ENCODE results near the gene DDR1.

DNA sequence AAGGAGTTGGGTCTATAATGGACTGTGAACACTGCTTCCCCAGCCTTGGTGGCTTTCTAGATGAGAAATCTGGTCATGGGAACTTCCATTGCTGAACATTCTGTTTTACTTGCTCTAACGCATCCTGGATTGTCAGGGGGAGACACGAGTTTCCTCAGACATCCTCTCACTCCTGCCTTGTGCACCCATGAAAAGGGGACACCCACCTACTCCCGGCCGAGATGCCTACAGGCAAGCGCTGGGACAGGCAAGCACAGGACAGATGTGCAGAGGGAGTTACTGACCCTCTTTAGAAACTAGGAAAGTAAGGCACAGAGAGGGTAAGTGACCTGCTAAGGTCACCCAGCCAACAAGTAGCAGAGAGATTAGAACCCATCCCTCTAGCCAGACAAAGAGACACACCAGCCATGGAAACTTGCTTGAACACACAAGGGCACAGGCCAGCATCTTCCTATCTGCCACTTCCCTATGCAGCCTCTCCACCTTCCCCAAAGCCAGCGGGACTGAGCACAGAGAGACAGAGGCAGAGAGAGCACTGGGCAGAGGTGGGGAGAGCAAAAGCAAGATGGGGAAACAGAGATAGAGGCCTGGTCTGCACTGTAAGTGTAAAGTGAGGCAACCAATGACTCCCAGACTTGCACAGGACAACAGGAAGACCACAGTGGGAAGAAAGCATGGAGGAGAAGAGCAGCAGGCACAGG lies 48.5 kb downstream of the DDR1 start:
- TF ChIP-seq, protein P1, sequence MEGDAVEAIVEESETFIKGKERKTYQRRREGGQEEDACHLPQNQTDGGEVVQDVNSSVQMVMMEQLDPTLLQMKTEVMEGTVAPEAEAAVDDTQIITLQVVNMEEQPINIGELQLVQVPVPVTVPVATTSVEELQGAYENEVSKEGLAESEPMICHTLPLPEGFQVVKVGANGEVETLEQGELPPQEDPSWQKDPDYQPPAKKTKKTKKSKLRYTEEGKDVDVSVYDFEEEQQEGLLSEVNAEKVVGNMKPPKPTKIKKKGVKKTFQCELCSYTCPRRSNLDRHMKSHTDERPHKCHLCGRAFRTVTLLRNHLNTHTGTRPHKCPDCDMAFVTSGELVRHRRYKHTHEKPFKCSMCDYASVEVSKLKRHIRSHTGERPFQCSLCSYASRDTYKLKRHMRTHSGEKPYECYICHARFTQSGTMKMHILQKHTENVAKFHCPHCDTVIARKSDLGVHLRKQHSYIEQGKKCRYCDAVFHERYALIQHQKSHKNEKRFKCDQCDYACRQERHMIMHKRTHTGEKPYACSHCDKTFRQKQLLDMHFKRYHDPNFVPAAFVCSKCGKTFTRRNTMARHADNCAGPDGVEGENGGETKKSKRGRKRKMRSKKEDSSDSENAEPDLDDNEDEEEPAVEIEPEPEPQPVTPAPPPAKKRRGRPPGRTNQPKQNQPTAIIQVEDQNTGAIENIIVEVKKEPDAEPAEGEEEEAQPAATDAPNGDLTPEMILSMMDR (IDR thresholded peaks at IDR 0.05; ENCODE audit: low read depth, low read length), result no peak
- no peak for TF ChIP-seq EZH2phosphoT487 (IDR thresholded peaks at IDR 0.05; ENCODE audit: low read depth)

Measured in OCI-LY3 (cell line).